Stimulated activated CD8-positive, alpha-beta memory T cell treated with anti-CD3 and anti-CD28 coated beads, Interleukin-2, amount 100 ng/mL, for 48 hours (primary cell): ENCODE data around the gene ARF5.

ENCODE experiments used
- DNase-seq, 2 donors: peaks; one replicate each; pipeline ENCODE4 v3.0.0-alpha.2; 2020; ENCODE audit warnings: low read depth in 2 of 2

ARF5 gene

GRCh38 chr7:127635659-127636285, 47.6 kb downstream of the ARF5 start:
- no peak for DNase-seq

- DNase-seq = no peak
Observed at GRCh38 chr7:127638197-127638596, 50.0 kb downstream of the ARF5 start.
